WTC11 (cell line): ENCODE measurements around the gene LHX3.

Experiments
- CTCF ChIP-seq: fragments of 200-600 bp; IDR thresholded peaks from 2 replicates; pipeline ENCODE4 v1.8.0; 2022; ENCODE audit warnings: antibody characterized with exemption
- FOXJ3 ChIP-seq: sonication (generic); formaldehyde crosslinking; IDR thresholded peaks from 2 replicates; pipeline ENCODE4 v1.9.0; 2021; ENCODE audit warnings: missing genetic modification reagents, mild to moderate bottlenecking, borderline replicate concordance
- NR3C1 ChIP-seq: sonication (generic); formaldehyde crosslinking; conservative IDR thresholded peaks from 2 replicates; pipeline ENCODE4 v1.8.1; 2023; ENCODE audit warnings: low read depth, mild to moderate bottlenecking, missing genetic modification reagents

GRCh38 chr9:136241542-136241941 lies 36.6 kb upstream of the LHX3 start:
- no peak for TF ChIP-seq CTCF
- no peak for TF ChIP-seq FOXJ3
- no peak for TF ChIP-seq NR3C1 (CRISPR knock-in tag)
